PC-3 (cell line): ENCODE results near the gene NAT9.

Source experiments
- EZH2 ChIP-seq: fragments of 300-600 bp; sonication (generic); IDR thresholded peaks from one replicate; pipeline ENCODE4 v1.6.1; 2017; ENCODE audit warnings: antibody characterized with exemption, mild to moderate bottlenecking, low read length; ENCODE audit not compliant: unreplicated experiment
- EZH2phosphoT487 ChIP-seq: fragments of 300-600 bp; sonication (generic); IDR thresholded peaks from 2 replicates; pipeline ENCODE4 v1.6.1; 2018; ENCODE audit warnings: mild to moderate bottlenecking, antibody characterized with exemption, low read length, borderline replicate concordance
- TF ChIP-seq, protein P1 (sequence below): fragments of 300-600 bp; sonication (generic); conservative IDR thresholded peaks from 2 replicates; pipeline ENCODE4 v1.5.1; 2017; ENCODE audit warnings: antibody characterized with exemption, low read depth, mild to moderate bottlenecking, low read length

DNA sequence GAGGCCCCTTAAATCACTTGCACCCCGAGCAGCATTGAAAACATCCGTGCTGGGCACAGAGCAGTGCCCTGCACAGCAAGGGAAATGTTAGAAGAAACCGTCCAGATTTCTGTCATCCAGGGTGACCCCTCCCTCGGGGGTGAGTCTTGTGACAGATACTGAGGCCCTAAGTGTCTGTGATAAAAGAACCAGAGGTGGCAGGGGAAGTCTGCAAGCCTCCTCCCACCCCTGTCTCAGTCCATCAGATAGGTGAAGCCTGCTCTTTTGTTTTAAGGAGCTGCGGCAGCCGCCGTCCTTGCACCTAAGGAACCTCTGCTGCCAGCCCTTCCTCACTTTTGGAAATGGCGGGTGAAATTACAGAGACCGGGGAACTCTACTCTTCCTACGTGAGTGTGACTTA, 845 bp upstream of the NAT9 start:
- TF ChIP-seq, protein P1, sequence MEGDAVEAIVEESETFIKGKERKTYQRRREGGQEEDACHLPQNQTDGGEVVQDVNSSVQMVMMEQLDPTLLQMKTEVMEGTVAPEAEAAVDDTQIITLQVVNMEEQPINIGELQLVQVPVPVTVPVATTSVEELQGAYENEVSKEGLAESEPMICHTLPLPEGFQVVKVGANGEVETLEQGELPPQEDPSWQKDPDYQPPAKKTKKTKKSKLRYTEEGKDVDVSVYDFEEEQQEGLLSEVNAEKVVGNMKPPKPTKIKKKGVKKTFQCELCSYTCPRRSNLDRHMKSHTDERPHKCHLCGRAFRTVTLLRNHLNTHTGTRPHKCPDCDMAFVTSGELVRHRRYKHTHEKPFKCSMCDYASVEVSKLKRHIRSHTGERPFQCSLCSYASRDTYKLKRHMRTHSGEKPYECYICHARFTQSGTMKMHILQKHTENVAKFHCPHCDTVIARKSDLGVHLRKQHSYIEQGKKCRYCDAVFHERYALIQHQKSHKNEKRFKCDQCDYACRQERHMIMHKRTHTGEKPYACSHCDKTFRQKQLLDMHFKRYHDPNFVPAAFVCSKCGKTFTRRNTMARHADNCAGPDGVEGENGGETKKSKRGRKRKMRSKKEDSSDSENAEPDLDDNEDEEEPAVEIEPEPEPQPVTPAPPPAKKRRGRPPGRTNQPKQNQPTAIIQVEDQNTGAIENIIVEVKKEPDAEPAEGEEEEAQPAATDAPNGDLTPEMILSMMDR, result no peak
- no peak for TF ChIP-seq EZH2phosphoT487
- no peak for TF ChIP-seq EZH2
